Esophagus squamous epithelium (tissue), 5 donors: ENCODE results near the gene CAPZB. TPM values are rescaled to one million over a fixed set of nuclear protein-coding genes. Genes with fewer than 3 reads are reported as not detected.

Source experiments
- DNase-seq: peaks from one replicate; lab custom pipeline; 2025; lab: John Stamatoyannopoulos, UW
- H3K27ac ChIP-seq, 4 donors: fragments of 200-600 bp; sonication (generic); one replicate each; pipeline ENCODE4 v1.5.1; 2016 to 2019; ENCODE audit warnings: mild to moderate bottlenecking in 1 of 4
- H3K27me3 ChIP-seq, 4 donors: fragments of 200-600 bp; sonication (generic); 1 replicate in 3 of 4; 2 replicates in 1 of 4; pipeline versions ENCODE4 v1.5.1 to v1.6.0; 2017 to 2021; ENCODE audit warnings: antibody characterized with exemption in 1 of 4
- H3K36me3 ChIP-seq, 3 donors: fragments of 200-600 bp; sonication (generic); one replicate each; pipeline ENCODE4 v1.5.1; 2016 to 2019
- H3K4me1 ChIP-seq, 3 donors: fragments of 200-600 bp; sonication (generic); one replicate each; pipeline ENCODE4 v1.5.1; 2017 to 2019
- H3K4me3 ChIP-seq, 4 donors: fragments of 200-600 bp; sonication (generic); 1 replicate in 3 of 4; 2 replicates in 1 of 4; pipeline ENCODE4 v1.5.1; 2016 to 2019; ENCODE audit warnings: mild to moderate bottlenecking in 2 of 4, moderate library complexity in 1 of 4
- H3K9me3 ChIP-seq, 3 donors: fragments of 200-600 bp; sonication (generic); one replicate each; pipeline ENCODE4 v1.5.1; 2016 to 2019
- POLR2A ChIP-seq, 4 donors: fragments of 450-650 bp; IDR thresholded peaks; one replicate each; pipeline ENCODE4 v1.6.1; 2017; ENCODE audit warnings: antibody characterized with exemption in 4 of 4, mild to moderate bottlenecking in 4 of 4, moderate library complexity in 3 of 4
- WGBS, 2 donors: methylation state at CpG; one replicate each; pipeline ENCODE4 v1.1.5; 2018; 5-methylcytosine and 5-hydroxymethylcytosine counted together
- intact Hi-C: fragments of 100-400 bp; cut with DNase I; formaldehyde crosslinking; loops from one replicate; pipeline ENCODE4 v1.15.0; 2022
- total RNA-seq, 4 donors: library from RNA; depleted of rRNA; stranded (reverse); fragments of >200 nt; gene quantifications; one replicate each; pipeline ENCODE4 v1.1.0, GENCODE V29; 2016
- TF ChIP-seq, protein P1 (sequence below), 6 experiments: fragments of 450-650 bp in 4 of 6; fragments of 200-600 bp in 2 of 6; sonication (generic) in 2 of 6; IDR thresholded peaks; one replicate each; pipeline ENCODE4 v1.5.1; 2016 to 2019; ENCODE audit warnings: antibody characterized with exemption in 6 of 6, mild to moderate bottlenecking in 4 of 6, moderate library complexity in 4 of 6
- donor health status: DM: yes; HTN: yes; CAD: no.

The CAPZB gene
- total RNA-seq, 4 donors from 2014 or later, result 89.4 to 146 (median 126) TPM

DNA sequence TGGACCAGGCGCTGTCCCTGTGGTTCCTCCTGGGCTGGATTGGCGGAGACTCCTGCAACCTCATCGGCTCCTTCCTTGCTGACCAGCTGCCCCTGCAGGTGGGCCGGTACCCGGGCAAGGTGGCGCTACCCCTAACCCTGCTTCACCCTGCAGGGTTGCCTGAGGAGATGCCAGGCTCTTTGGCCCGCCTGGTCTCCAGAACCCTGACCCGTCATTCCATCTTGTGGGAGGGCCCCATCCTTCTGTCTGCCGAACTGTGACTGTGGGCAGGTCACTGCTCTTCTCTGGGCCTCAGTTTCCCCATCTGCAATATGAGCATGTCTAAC is 160.7 kb downstream of the CAPZB start:
- intact Hi-C loops, result no loop called here
- TF ChIP-seq, protein P1, sequence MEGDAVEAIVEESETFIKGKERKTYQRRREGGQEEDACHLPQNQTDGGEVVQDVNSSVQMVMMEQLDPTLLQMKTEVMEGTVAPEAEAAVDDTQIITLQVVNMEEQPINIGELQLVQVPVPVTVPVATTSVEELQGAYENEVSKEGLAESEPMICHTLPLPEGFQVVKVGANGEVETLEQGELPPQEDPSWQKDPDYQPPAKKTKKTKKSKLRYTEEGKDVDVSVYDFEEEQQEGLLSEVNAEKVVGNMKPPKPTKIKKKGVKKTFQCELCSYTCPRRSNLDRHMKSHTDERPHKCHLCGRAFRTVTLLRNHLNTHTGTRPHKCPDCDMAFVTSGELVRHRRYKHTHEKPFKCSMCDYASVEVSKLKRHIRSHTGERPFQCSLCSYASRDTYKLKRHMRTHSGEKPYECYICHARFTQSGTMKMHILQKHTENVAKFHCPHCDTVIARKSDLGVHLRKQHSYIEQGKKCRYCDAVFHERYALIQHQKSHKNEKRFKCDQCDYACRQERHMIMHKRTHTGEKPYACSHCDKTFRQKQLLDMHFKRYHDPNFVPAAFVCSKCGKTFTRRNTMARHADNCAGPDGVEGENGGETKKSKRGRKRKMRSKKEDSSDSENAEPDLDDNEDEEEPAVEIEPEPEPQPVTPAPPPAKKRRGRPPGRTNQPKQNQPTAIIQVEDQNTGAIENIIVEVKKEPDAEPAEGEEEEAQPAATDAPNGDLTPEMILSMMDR (IDR thresholded peaks at IDR 0.05), result no peak
- WGBS, 2 donors, result 99% methylated on average over 8 of the region's 9 CpGs; no CpG with 5 or more reads in 1 of the 2 donors

DNA sequence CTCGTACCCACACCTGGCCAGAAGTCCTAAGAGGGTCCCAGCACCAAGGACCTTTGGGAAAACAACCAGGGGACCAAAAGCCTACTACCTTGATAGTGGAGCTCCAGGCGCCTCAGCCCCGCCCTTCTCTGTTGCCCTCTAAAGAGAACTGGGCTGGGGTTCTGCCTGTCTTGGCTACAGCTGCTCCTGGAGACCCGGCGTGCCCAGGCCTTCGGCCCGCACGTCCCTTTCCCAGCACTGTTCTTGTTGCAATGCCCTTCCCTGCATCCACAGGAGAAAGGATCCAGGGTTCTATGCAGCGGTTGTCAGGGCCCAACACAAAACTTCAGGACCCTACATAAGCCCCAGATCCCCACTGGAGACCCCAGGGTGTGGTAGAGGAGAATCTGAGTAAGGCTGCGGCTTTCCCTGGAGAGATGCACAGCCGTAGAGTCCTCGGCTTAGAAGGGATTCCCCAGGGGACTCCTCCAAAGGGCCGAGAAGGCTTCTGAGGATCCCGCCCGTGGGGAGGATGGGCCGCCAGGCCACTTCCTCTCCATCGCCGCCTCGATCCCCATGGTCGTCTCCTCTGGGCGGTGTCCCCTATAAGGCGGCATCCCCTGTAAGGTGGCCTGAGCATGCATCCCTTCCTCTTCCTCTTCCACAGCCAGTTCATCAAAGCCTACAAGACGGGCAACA is 161.2 kb downstream of the CAPZB start:
- WGBS, 2 donors, result 93 to 94% methylated on average over 3 to 6 of the region's 23 CpGs
- no peak for DNase-seq
- H3K27ac ChIP-seq, result no peak overlapping the region
- no peak overlapping the region for H3K4me3 ChIP-seq
- no peaks in the 10 kb centered on the region for H3K9me3 ChIP-seq
- TF ChIP-seq, protein P1 (IDR thresholded peaks at IDR 0.05), result no peak
- TF ChIP-seq POLR2A (IDR thresholded peaks at IDR 0.05), result no peak
- no peaks in the 10 kb centered on the region for H3K4me1 ChIP-seq
- no peaks in the 10 kb centered on the region for H3K27me3 ChIP-seq
- intact Hi-C loops, result no loop called here
- H3K36me3 ChIP-seq, result peaks cover 29 to 84% (median 32%) of the 10 kb centered on the region in 3 donors

More for the DNA sequence above, 160.7 kb downstream of the CAPZB start:
- H3K4me3 ChIP-seq, result no peak overlapping the region
- H3K36me3 ChIP-seq, result peaks cover 29 to 86% (median 32%) of the 10 kb centered on the region in 3 donors
- DNase-seq, result no peak
- no peaks in the 10 kb centered on the region for H3K27me3 ChIP-seq
- no peaks in the 10 kb centered on the region for H3K4me1 ChIP-seq
- H3K27ac ChIP-seq, result no peak overlapping the region
- no peaks in the 10 kb centered on the region for H3K9me3 ChIP-seq

DNA sequence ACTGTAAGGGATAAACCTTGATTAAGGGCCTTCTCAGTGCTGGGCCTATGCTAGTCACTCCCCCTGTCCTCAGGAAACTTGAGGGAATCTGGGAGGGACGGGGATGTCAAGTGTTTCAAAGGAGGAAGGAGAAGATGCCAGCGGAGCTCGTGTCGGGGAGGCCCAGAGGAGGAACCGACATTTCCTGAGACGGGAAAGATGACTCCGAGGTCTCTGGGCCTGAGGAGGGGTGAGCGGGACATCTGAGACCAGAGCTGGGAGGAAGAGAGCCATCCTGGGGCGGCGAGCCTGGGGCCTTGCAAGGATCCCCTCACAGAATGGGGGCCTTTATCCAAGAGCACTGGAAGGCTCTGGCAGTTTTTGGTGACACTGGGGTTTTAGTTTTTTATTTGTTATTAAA is 162.9 kb downstream of the CAPZB start:
- intact Hi-C loops, result no loop called here
- Histone ChIP-seq H3K36me3 (peaks cover 24 to 84% (median 29%) of the 10 kb centered on the region in 3 donors), H3K4me3 (no peak overlapping the region), H3K27me3 (no peaks in the 10 kb centered on the region), H3K4me1 (no peaks in the 10 kb centered on the region), H3K9me3 (no peaks in the 10 kb centered on the region), H3K27ac (no peak overlapping the region)
- no peak for DNase-seq
- WGBS, 2 donors, result 71 to 78% methylated on average over 9 to 10 of the region's 10 CpGs
- TF ChIP-seq, protein P1 (IDR thresholded peaks at IDR 0.05), result no peak
- TF ChIP-seq POLR2A (IDR thresholded peaks at IDR 0.05), result no peak

DNA sequence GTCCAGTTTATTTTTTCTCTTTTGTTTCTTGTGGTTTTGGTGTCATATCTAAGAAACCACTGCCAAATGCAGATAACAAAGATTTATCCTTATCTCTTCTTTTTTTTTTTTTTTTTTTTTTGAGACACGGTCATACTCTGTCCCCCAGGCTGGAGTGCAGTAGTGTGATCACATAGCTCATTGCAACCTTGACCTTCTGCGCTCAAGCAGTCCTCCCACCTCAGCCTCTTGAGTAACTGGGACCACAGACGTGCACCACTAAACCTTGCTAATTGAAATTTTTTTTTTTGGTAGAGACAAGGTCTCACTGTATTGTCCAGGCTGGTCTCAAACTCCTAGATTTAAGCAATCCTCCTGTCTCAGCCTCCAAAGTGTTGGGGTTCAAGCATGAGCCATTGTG is 164.3 kb downstream of the CAPZB start:
- no peaks in the 10 kb centered on the region for H3K9me3 ChIP-seq
- H3K4me1 ChIP-seq, result no peaks in the 10 kb centered on the region
- no peak for DNase-seq
- intact Hi-C loops, result no loop called here
- no peak overlapping the region for H3K27ac ChIP-seq
- no peak overlapping the region for H3K4me3 ChIP-seq
- TF ChIP-seq, protein P1 (IDR thresholded peaks at IDR 0.05), result no peak
- TF ChIP-seq POLR2A (IDR thresholded peaks at IDR 0.05), result no peak
- no peaks in the 10 kb centered on the region for H3K27me3 ChIP-seq
- H3K36me3 ChIP-seq, result peaks cover 11 to 75% (median 20%) of the 10 kb centered on the region in 3 donors
- 78 to 85% methylated on average over 3 of the region's 3 CpGs for WGBS, 2 donors

DNA sequence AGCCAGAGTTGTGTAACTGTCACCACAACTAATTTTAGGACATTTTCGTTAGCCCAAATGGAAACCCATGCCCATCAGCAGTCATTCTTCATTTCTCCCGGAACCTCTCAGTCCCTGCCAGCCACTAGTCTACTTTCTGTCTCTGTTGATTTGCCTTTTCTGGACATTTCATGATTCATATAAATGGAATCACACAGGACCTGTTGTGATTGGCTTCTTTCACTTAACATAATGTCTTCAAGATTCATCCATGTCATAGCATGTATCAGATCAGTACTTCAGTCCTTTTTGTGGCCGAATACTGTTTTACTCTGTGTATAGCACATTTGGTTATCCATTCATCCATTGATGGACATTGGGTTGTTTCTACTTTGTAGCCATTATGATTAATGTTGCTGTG is 166.1 kb downstream of the CAPZB start:
- TF ChIP-seq POLR2A (IDR thresholded peaks at IDR 0.05), result no peak
- TF ChIP-seq, protein P1 (IDR thresholded peaks at IDR 0.05), result no peak
- DNase-seq, result no peak
- Histone ChIP-seq H3K9me3 (no peaks in the 10 kb centered on the region), H3K27ac (no peak overlapping the region), H3K4me3 (no peak overlapping the region), H3K4me1 (peaks cover 0 to 18% (median 4%) of the 10 kb centered on the region in 3 donors), H3K36me3 (peaks cover 3 to 56% (median 7%) of the 10 kb centered on the region in 3 donors), H3K27me3 (no peaks in the 10 kb centered on the region)
- WGBS, 2 donors, result 58 to 75% methylated on average over 3 of the region's 3 CpGs
- intact Hi-C loops, result no loop called here
